HG03521 (cell line): Measurements from ENCODE around the gene EMC10.
"Not testable (repeated sequence)": the region's sequence is repeated elsewhere in the genome, so short reads cannot be mapped to it uniquely, and the experiment has no call there.

Experiments used
- ATAC-seq: cut with Tn5 transposase; IDR thresholded peaks from one replicate; pipeline ENCODE4 v1.9.1; 2021; ENCODE audit warnings: mild to moderate bottlenecking, moderate library complexity; ENCODE audit not compliant: unreplicated experiment

Gene EMC10

GRCh38 chr19:50512999-50513745 lies 36.9 kb downstream of the EMC10 start:
- no peak for ATAC-seq

- no peak for ATAC-seq
These were observed 37.5 kb downstream of the EMC10 start, which contains the start of gene ASPDH for GRCh38 chr19:50513746-50514345. Gene ASPDH, minus strand, starts transcription at chr19:50513913. Its CDS starts 90 bp downstream, at chr19:50513823.

- no peak for ATAC-seq
These were observed 38.2 kb downstream of the EMC10 start for GRCh38 chr19:50514346-50515167.

GRCh38 chr19:50515168-50515561 lies 38.9 kb downstream of the EMC10 start:
- no peak for ATAC-seq

GRCh38 chr19:50516456-50516855 lies 40.1 kb downstream of the EMC10 start:
- ATAC-seq = no peak

- ATAC-seq = no peak
These were observed 40.8 kb downstream of the EMC10 start for GRCh38 chr19:50516964-50517703.

GRCh38 chr19:50517704-50518075 lies 41.4 kb downstream of the EMC10 start:
- ATAC-seq = no peak

GRCh38 chr19:50518091-50519005 lies 42.0 kb downstream of the EMC10 start:
- ATAC-seq = no peak

- ATAC-seq = no peak
These were observed 42.8 kb downstream of the EMC10 start for GRCh38 chr19:50519006-50519575.

- no peak for ATAC-seq
These were observed 44.6 kb downstream of the EMC10 start for GRCh38 chr19:50520822-50521465.

- ATAC-seq = no peak
These were observed 46.6 kb downstream of the EMC10 start for GRCh38 chr19:50522881-50523280.

- not testable (repeated sequence) for ATAC-seq
These were observed 51.7 kb downstream of the EMC10 start for GRCh38 chr19:50528052-50528451.

- ATAC-seq = no peak
These were observed 54.9 kb downstream of the EMC10 start for GRCh38 chr19:50531171-50531612.

- ATAC-seq = no peak
These were observed 56.6 kb downstream of the EMC10 start for GRCh38 chr19:50532952-50533351.

GRCh38 chr19:50534478-50534877 lies 58.2 kb downstream of the EMC10 start:
- no peak for ATAC-seq

- ATAC-seq = no peak
These were observed 59.4 kb downstream of the EMC10 start for GRCh38 chr19:50535672-50536187.

GRCh38 chr19:50536662-50537305 lies 60.5 kb downstream of the EMC10 start:
- no peak for ATAC-seq

- no peak for ATAC-seq
These were observed 61.0 kb downstream of the EMC10 start for GRCh38 chr19:50537306-50537685.
